GM12878 (cell line): ENCODE results near the gene PCED1B.

Source experiments
- BACH1 ChIP-seq: fragments of 450-650 bp; IDR thresholded peaks from 2 replicates; pipeline ENCODE4 v1.6.1; 2017; ENCODE audit warnings: mild to moderate bottlenecking, borderline replicate concordance
- IRF3 ChIP-seq: fragments of 450-650 bp; IDR thresholded peaks from 2 replicates; pipeline ENCODE4 v1.6.1; 2014; ENCODE audit warnings: mild to moderate bottlenecking
- MYC ChIP-seq: IDR thresholded peaks from 2 replicates; pipeline ENCODE4 v1.6.1; 2011; ENCODE audit warnings: mild to moderate bottlenecking, low read length, moderate library complexity, inconsistent platforms; ENCODE audit not compliant: insufficient read depth, insufficient replicate concordance, insufficient read length, severe bottlenecking
- PAX5 ChIP-seq: IDR thresholded peaks from 2 replicates; pipeline ENCODE4 v1.6.1; 2011; ENCODE audit warnings: low read depth, low read length, borderline replicate concordance
- POLR2AphosphoS5 ChIP-seq: IDR thresholded peaks from 2 replicates; pipeline ENCODE4 v1.6.1; 2011; ENCODE audit warnings: mild to moderate bottlenecking, low read length, inconsistent platforms
- REST ChIP-seq: IDR thresholded peaks from 2 replicates; pipeline ENCODE4 v1.6.1; 2012; ENCODE audit warnings: mild to moderate bottlenecking, low read depth, low read length
- ZNF207 ChIP-seq: fragments of 450-650 bp; IDR thresholded peaks from 2 replicates; pipeline ENCODE4 v1.6.1; 2014; ENCODE audit warnings: antibody characterized with exemption, mild to moderate bottlenecking, borderline replicate concordance

- TF ChIP-seq PAX5, result no peak
- TF ChIP-seq POLR2AphosphoS5, result no peak
- TF ChIP-seq BACH1, result no peak
- no peak for TF ChIP-seq IRF3
- no peak for TF ChIP-seq ZNF207
- TF ChIP-seq REST, result no peak
- TF ChIP-seq MYC, result no peak
Observed at GRCh38 chr12:47033081-47033480, 46.3 kb upstream of the PCED1B start.
